HL-60 (cell line): ENCODE data around the gene ADO.

Experiments used
- DNase-seq, 2 experiments: peaks; one replicate each; pipeline ENCODE4 v3.0.0-alpha.2; 2010 to 2020; ENCODE audit warnings: low read depth in 1 of 2, low spot score in 1 of 2
- H3K27ac ChIP-seq: fragments of 250-450 bp; sonication (Bioruptor Pico); replicated peaks from 2 replicates; pipeline ENCODE4 v1.5.1; 2020; ENCODE audit warnings: mild to moderate bottlenecking, moderate library complexity
- H3K27me3 ChIP-seq: fragments of 250-450 bp; sonication (Bioruptor Pico); 2 replicates; pipeline ENCODE4 v1.5.1; 2021; ENCODE audit warnings: mild to moderate bottlenecking, moderate library complexity; ENCODE audit not compliant: insufficient read depth, poor library complexity, severe bottlenecking
- H3K4me3 ChIP-seq: replicated peaks from 2 replicates; pipeline ENCODE4 v1.5.1; 2011; ENCODE audit warnings: mild to moderate bottlenecking, control low read depth, low read length; ENCODE audit not compliant: insufficient read depth
- GABPA ChIP-seq: IDR thresholded peaks from 2 replicates; pipeline ENCODE4 v1.6.1; 2012; ENCODE audit warnings: low read depth
- POLR2AphosphoS5 ChIP-seq: IDR thresholded peaks from 2 replicates; pipeline ENCODE4 v1.6.1; 2012; ENCODE audit warnings: low read depth
- SPI1 ChIP-seq: IDR thresholded peaks from 2 replicates; pipeline ENCODE4 v1.6.1; 2012; ENCODE audit warnings: low read depth, mild to moderate bottlenecking, borderline replicate concordance
- TF ChIP-seq, protein P1 (sequence below): IDR thresholded peaks from one replicate; pipeline ENCODE4 v1.5.1; 2011; ENCODE audit warnings: low read length, control low read depth, inconsistent platforms; ENCODE audit not compliant: insufficient read depth
- TF ChIP-seq, protein P2 (sequence below): IDR thresholded peaks from 2 replicates; pipeline ENCODE4 v1.6.1; 2012; ENCODE audit warnings: low read depth; ENCODE audit not compliant: insufficient replicate concordance

The ADO gene

DNA sequence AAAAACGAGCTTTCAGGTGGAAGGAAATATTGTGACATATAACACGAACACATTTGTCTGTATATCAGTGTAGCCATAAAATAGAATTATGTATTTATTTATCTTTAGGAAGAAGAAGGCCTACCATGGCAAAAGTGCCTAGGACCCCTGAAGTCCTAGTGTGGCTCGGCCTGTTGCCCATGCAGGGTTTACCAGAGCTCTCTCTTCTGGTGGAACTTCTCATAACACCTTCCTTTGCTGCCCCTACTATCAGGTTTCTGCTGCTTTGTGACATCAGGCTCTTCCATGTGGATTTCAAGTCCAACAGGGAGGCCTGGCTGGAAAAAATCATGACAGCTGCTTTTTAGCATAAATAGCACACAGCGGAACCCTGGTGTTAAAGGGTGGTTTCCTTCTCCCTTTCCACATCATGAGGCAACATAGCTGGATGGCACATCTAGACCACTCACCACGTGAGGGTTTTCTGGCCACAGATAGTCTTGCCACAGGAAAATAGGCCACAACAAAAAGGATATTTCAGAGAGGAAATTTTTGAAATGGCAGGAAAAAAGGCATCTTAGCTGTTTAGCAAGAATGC, 44.8 kb upstream of the ADO start:
- Histone ChIP-seq H3K27me3 (no peaks in the 10 kb centered on the region), H3K4me3 (no peak overlapping the region), H3K27ac (no peak overlapping the region)
- TF ChIP-seq, protein P1, sequence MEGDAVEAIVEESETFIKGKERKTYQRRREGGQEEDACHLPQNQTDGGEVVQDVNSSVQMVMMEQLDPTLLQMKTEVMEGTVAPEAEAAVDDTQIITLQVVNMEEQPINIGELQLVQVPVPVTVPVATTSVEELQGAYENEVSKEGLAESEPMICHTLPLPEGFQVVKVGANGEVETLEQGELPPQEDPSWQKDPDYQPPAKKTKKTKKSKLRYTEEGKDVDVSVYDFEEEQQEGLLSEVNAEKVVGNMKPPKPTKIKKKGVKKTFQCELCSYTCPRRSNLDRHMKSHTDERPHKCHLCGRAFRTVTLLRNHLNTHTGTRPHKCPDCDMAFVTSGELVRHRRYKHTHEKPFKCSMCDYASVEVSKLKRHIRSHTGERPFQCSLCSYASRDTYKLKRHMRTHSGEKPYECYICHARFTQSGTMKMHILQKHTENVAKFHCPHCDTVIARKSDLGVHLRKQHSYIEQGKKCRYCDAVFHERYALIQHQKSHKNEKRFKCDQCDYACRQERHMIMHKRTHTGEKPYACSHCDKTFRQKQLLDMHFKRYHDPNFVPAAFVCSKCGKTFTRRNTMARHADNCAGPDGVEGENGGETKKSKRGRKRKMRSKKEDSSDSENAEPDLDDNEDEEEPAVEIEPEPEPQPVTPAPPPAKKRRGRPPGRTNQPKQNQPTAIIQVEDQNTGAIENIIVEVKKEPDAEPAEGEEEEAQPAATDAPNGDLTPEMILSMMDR, result no peak
- TF ChIP-seq, protein P2, sequence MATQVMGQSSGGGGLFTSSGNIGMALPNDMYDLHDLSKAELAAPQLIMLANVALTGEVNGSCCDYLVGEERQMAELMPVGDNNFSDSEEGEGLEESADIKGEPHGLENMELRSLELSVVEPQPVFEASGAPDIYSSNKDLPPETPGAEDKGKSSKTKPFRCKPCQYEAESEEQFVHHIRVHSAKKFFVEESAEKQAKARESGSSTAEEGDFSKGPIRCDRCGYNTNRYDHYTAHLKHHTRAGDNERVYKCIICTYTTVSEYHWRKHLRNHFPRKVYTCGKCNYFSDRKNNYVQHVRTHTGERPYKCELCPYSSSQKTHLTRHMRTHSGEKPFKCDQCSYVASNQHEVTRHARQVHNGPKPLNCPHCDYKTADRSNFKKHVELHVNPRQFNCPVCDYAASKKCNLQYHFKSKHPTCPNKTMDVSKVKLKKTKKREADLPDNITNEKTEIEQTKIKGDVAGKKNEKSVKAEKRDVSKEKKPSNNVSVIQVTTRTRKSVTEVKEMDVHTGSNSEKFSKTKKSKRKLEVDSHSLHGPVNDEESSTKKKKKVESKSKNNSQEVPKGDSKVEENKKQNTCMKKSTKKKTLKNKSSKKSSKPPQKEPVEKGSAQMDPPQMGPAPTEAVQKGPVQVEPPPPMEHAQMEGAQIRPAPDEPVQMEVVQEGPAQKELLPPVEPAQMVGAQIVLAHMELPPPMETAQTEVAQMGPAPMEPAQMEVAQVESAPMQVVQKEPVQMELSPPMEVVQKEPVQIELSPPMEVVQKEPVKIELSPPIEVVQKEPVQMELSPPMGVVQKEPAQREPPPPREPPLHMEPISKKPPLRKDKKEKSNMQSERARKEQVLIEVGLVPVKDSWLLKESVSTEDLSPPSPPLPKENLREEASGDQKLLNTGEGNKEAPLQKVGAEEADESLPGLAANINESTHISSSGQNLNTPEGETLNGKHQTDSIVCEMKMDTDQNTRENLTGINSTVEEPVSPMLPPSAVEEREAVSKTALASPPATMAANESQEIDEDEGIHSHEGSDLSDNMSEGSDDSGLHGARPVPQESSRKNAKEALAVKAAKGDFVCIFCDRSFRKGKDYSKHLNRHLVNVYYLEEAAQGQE, result no peak
- TF ChIP-seq GABPA, result no peak
- TF ChIP-seq POLR2AphosphoS5, result no peak
- no peak for TF ChIP-seq SPI1
- DNase-seq, result no peak

DNA sequence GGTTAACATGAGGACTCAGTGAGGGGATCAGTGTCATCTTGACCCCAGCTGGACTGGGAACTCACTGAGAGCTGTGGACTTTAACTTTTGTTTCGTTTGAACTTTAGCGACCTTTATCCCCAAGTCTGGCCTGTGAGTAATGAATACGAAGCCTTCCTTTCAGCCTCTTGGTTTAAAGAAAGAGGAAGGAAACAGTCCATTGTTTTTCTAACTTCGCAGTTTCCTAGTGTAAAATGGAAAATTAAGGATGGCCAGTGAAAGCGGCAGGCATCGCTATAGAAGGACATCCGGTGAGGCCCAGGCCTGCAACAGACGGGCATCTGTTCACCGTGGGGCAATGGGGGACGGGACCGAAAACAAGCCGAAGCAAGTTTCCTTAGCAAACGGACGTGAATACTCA, 44.1 kb upstream of the ADO start:
- Histone ChIP-seq H3K27me3 (no peaks in the 10 kb centered on the region), H3K4me3 (no peak overlapping the region), H3K27ac (no peak overlapping the region)
- TF ChIP-seq POLR2AphosphoS5, result no peak
- TF ChIP-seq, protein P2, result no peak
- no peak for TF ChIP-seq GABPA
- no peak for TF ChIP-seq SPI1
- TF ChIP-seq, protein P1, result no peak
- DNase-seq, result no peak

DNA sequence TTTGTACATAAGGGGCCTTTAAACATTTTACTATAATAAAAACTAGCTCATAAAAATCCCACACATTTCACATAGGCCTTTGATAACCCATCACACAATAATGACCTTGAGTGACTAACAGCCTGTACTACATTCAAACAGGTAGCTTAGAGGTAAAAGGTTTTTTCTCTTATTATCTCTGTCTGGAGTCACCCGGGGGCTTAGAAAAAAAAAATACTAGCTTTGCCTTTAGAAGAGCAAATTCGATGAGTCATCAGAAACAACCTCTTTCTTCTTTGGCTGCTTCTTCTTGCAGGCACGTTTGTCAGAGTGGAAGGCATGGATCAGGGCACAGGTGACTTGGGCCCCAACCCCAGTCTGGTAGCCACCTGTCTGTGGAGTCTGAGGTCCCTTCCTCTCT, 43.4 kb upstream of the ADO start:
- no peak for DNase-seq
- TF ChIP-seq SPI1, result no peak
- no peak for TF ChIP-seq POLR2AphosphoS5
- TF ChIP-seq, protein P1, result no peak
- H3K27ac ChIP-seq, result no peak overlapping the region
- H3K27me3 ChIP-seq, result no peaks in the 10 kb centered on the region
- H3K4me3 ChIP-seq, result no peak overlapping the region

DNA sequence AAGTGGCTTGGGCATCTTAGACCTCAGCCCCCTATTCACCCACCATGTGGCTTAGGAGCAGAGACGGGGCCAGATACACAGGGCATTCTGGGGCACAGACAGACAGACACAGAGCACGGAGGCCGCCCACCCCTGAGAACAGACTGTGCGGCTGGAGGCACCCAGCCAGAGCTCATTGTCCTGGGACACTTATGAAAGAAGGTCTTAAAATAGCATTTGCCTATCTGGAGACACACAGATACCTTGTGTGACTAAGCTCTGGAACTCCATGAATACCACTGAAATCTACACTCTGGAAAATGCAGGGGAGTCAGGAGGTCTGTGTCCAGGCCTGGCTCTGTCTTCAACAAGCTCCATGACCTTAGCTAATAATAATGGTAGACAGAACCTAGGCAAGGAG, 41.4 kb upstream of the ADO start:
- no peak overlapping the region for H3K27ac ChIP-seq
- DNase-seq, result no peak
- TF ChIP-seq POLR2AphosphoS5 (no peak), GABPA (no peak), SPI1 (no peak)
- TF ChIP-seq, protein P1, result no peak
- TF ChIP-seq, protein P2, result no peak
- no peaks in the 10 kb centered on the region for H3K27me3 ChIP-seq
- no peak overlapping the region for H3K4me3 ChIP-seq
